Activated B cell treated with CpG ODN at 0.5 μM for 24 hours (primary cell): Measurements from ENCODE around the gene ALDH3A1. TPM values are rescaled to one million over a fixed set of nuclear protein-coding genes. Genes with fewer than 3 reads are reported as not detected.

Source experiments
- ATAC-seq: fragments of 200-7000 bp; cut with Tn5 transposase; one replicate; pipeline ENCODE4 v1.10.0; 2021; ENCODE audit warnings: low read depth, mild to moderate bottlenecking, moderate library complexity
- CTCF ChIA-PET: fragments of 350-600 bp; sonication (Branson Sonifier 250); formaldehyde crosslinking; loops from one replicate; lab custom pipeline; 2021; ENCODE audit warnings: antibody characterized with exemption; lab: Charles Lee
- POLR2A ChIA-PET: fragments of 350-600 bp; sonication (Branson Sonifier 250); formaldehyde crosslinking; loops from one replicate; lab custom pipeline; 2021; ENCODE audit warnings: antibody characterized with exemption; lab: Charles Lee
- DNase-seq: peaks from one replicate; pipeline ENCODE4 v3.0.0; 2022
- H3K27ac Mint-ChIP-seq: one replicate; pipeline ENCODE4 v1.8.0; 2020; ENCODE audit warnings: mixed read lengths
- H3K27me3 Mint-ChIP-seq: one replicate; pipeline ENCODE4 v1.8.0; 2021; ENCODE audit warnings: mixed read lengths
- H3K36me3 Mint-ChIP-seq: one replicate; pipeline ENCODE4 v1.8.0; 2021; ENCODE audit warnings: low read depth, mixed read lengths
- H3K4me1 Mint-ChIP-seq: one replicate; pipeline ENCODE4 v1.8.0; 2021; ENCODE audit warnings: mixed read lengths
- H3K4me3 Mint-ChIP-seq: one replicate; pipeline ENCODE4 v1.8.0; 2020; ENCODE audit warnings: mild to moderate bottlenecking, mixed read lengths
- H3K9me3 Mint-ChIP-seq: one replicate; pipeline ENCODE4 v1.8.0; 2020; ENCODE audit warnings: mixed read lengths
- intact Hi-C: fragments of 100-400 bp; cut with micrococcal nuclease; formaldehyde crosslinking; loops from one replicate; pipeline ENCODE4 v1.15.1; 2024
- total RNA-seq: library from RNA; stranded (reverse); gene quantifications from 2 replicates; pipeline ENCODE4 v1.2.3, GENCODE V29; 2022
- TF ChIP-seq, protein P1 (sequence below): fragments of 200-600 bp; IDR thresholded peaks from one replicate; pipeline ENCODE4 v1.8.0; 2022; ENCODE audit warnings: antibody characterized with exemption, mild to moderate bottlenecking

The ALDH3A1 gene
- total RNA-seq, 1 donor from 2014 or later: not detected

DNA sequence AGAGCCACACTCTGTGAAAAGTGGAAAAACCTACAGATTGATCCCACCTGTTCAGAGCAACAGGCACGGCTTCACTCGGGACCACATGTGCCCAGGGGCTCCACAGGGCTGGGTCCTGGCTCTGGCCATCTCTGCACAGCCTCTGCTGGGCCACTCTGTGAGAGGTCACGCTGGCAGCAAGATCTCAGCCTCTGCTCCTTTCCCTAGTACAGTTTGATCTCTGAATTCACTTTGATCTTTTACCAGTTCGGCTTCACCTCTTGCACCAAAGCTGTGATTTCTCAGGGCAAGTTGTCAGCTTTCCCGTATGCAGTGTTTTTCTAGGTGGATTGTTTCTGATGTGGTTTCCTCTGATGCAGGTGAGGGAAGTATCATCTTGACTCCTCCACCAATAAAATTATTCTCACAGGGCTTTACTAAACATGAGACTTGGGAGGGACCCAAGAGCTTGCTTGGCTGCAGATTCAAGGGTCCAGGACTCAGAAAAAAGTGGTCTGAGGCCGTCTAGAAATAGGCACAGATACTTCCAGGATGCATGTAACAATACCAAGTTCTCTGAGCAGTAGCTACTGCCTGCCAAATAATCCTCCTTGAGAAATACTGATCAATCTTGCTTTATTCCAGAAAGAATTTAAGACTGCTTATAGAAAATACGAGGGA, 24.0 kb upstream of the ALDH3A1 start:
- Mint-ChIP-seq H3K27ac (no peak overlapping the region), H3K36me3 (no peaks in the 10 kb centered on the region), H3K9me3 (no peaks in the 10 kb centered on the region), H3K4me1 (no peaks in the 10 kb centered on the region), H3K27me3 (no peaks in the 10 kb centered on the region), H3K4me3 (no peak overlapping the region)
- TF ChIP-seq, protein P1, sequence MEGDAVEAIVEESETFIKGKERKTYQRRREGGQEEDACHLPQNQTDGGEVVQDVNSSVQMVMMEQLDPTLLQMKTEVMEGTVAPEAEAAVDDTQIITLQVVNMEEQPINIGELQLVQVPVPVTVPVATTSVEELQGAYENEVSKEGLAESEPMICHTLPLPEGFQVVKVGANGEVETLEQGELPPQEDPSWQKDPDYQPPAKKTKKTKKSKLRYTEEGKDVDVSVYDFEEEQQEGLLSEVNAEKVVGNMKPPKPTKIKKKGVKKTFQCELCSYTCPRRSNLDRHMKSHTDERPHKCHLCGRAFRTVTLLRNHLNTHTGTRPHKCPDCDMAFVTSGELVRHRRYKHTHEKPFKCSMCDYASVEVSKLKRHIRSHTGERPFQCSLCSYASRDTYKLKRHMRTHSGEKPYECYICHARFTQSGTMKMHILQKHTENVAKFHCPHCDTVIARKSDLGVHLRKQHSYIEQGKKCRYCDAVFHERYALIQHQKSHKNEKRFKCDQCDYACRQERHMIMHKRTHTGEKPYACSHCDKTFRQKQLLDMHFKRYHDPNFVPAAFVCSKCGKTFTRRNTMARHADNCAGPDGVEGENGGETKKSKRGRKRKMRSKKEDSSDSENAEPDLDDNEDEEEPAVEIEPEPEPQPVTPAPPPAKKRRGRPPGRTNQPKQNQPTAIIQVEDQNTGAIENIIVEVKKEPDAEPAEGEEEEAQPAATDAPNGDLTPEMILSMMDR: no peak
- DNase-seq: no peak
- ATAC-seq: no peak
- CTCF ChIA-PET: interaction anchor here (1.4 kb wide), 1 partner anchor 10 kb away, joined by 6 read pairs; no protein-coding TSS in a partner anchor
- intact Hi-C loops: no loop called here
- POLR2A ChIA-PET: interaction anchor here (0.6 kb wide), 1 partner anchor 172 kb away, joined by 4 read pairs; no protein-coding TSS in a partner anchor

DNA sequence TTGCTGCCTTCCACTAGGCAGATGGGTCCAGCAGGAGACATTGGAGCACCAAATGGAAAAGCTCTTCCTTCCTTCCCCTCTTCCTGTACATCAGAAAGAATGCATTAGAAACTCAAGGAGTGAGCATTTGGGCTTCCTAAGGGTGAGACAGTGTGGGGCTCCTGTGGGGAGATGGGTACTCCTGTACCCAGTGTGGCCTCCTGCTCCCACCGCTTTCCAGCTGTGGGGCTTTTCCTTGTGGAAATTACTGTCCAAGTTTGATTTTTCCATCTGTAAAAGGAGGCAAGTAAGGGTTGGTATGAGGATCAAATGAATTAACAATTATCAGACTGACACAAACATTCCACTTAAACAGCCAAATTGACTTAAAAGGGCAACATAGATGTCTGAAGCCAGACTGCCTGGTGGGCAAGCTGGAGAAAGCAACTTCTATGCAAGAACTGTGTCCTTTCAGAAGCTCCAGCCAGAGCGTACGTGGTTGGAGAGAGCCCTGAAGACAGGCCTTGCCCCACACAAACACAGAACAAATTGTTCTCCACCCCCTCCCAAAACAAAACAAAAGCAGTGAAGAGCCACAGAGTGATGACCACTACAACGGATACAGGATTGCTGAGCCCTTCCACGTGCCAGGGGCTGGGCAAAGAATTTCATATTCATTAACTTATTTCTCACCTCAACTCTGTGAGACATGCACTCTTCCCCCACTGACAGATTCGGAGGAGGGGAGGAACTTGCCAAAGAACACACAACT, 23.1 kb upstream of the ALDH3A1 start:
- peaks cover 2% of the 10 kb centered on the region for H3K4me1 Mint-ChIP-seq
- no peak overlapping the region for H3K27ac Mint-ChIP-seq
- DNase-seq (no peak), ATAC-seq (no peak)
- H3K4me3 Mint-ChIP-seq: no peak overlapping the region
- ChIA-PET POLR2A (no interaction called here), CTCF (no interaction called here)
- intact Hi-C loops: no loop called here
- H3K27me3 Mint-ChIP-seq: no peaks in the 10 kb centered on the region
- no peaks in the 10 kb centered on the region for H3K36me3 Mint-ChIP-seq
- TF ChIP-seq, protein P1: no peak
- no peaks in the 10 kb centered on the region for H3K9me3 Mint-ChIP-seq

- H3K4me1 Mint-ChIP-seq: peaks cover 2% of the 10 kb centered on the region
- H3K4me3 Mint-ChIP-seq: no peak overlapping the region
- CTCF ChIA-PET: interaction anchor here (0.9 kb wide), 1 partner anchor 257 kb away, joined by 3 read pairs; no protein-coding TSS in a partner anchor
- intact Hi-C loops: no loop called here
- TF ChIP-seq, protein P1: no peak
- POLR2A ChIA-PET: no interaction called here
- H3K27me3 Mint-ChIP-seq: no peaks in the 10 kb centered on the region
- H3K9me3 Mint-ChIP-seq: no peaks in the 10 kb centered on the region
- H3K36me3 Mint-ChIP-seq: no peaks in the 10 kb centered on the region
- no peak for ATAC-seq
- no peak for DNase-seq
- no peak overlapping the region for H3K27ac Mint-ChIP-seq
These were observed 22.0 kb upstream of the ALDH3A1 start for GRCh38 chr17:19769946-19770652.

DNA sequence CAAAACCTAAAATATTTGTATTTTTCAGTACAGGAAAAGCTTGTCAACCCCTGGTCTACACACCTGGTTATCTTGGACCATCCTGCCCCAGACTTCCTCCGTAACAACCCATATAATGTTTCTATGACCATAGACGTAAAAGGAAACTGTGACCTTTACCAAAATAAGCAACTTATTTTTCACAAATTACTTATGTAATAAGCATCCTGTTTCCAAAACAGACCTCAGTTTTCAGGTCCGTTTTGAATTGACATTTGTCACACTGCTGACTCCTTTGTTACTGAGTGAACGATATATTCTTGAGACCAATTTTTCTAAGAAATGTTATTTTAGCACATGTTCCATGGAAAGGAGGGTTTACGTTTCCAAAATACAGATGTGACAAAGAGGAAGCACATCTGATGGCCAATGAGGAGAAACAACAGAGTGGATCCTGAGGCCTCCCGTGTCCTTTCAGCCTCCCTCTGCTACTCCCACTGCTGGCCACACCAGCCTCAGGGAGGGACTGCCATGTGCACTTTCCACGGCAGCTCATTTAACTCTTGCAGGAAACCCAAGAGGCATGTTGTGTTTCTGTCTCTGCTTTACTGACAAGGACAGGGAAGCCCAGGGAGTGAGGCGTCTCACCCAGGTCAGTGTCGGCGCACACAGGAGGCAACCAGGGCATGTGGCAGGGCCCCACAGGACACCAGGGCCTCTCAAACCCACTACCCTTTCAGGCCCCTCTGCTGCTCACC, 20.1 kb upstream of the ALDH3A1 start:
- Mint-ChIP-seq H3K9me3 (no peaks in the 10 kb centered on the region), H3K36me3 (no peaks in the 10 kb centered on the region), H3K4me1 (peaks cover 2% of the 10 kb centered on the region), H3K27me3 (no peaks in the 10 kb centered on the region), H3K4me3 (no peak overlapping the region), H3K27ac (no peak overlapping the region)
- CTCF ChIA-PET: interaction anchor here (2.1 to 7.4 kb wide), 4 partner anchors 23 to 404 kb away, joined by 7 to 76 read pairs (median 36); partner anchors contain the start of gene B9D1
- intact Hi-C loops: no loop called here
- no peak for DNase-seq
- TF ChIP-seq, protein P1: no peak
- POLR2A ChIA-PET: no interaction called here
- ATAC-seq: no peak
